ENCODE data around the gene MFRP.

MFRP gene

GRCh38 chr11:119372260-119373058, 26.0 kb upstream of the MFRP start:
- no peak for DNase-seq

- DNase-seq: no peak
Observed at GRCh38 chr11:119371778-119372182, 25.3 kb upstream of the MFRP start.

GRCh38 chr11:119371067-119371601, 24.6 kb upstream of the MFRP start:
- no peak for DNase-seq

DNA sequence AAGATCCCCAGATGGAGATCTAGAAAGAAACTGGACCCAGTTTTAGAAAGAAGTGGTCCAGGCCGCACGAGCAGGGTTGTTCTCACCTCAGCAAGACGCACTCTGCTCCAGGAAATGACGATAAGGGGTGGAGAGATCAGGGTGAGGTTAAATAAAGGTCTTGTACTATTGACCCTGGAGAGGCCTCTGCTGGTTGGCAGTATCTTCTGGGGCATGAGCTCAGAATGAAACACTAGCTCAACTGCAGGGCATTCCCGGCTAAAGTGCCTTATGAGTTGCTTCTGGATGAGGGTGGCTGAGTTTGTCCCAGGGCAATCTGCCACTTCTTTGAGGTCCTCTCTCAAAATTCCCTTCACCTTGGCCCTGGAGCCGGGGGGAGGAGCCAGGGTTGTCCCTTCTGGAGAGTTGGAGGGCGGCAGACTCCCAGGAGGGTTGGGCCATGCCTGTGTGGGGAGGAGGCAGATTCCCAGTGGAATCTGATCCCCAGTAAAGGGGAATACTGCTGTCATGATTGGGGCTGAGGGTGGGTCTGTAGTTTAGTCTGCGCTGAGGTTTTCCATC, 24.1 kb upstream of the MFRP start:
- DNase-seq: no peak

- DNase-seq: no peak
Observed at GRCh38 chr11:119369132-119369925, 22.8 kb upstream of the MFRP start.

GRCh38 chr11:119368121-119369034, 21.9 kb upstream of the MFRP start:
- DNase-seq: no peak

GRCh38 chr11:119367661-119368120, 21.2 kb upstream of the MFRP start:
- no peak for DNase-seq

DNA sequence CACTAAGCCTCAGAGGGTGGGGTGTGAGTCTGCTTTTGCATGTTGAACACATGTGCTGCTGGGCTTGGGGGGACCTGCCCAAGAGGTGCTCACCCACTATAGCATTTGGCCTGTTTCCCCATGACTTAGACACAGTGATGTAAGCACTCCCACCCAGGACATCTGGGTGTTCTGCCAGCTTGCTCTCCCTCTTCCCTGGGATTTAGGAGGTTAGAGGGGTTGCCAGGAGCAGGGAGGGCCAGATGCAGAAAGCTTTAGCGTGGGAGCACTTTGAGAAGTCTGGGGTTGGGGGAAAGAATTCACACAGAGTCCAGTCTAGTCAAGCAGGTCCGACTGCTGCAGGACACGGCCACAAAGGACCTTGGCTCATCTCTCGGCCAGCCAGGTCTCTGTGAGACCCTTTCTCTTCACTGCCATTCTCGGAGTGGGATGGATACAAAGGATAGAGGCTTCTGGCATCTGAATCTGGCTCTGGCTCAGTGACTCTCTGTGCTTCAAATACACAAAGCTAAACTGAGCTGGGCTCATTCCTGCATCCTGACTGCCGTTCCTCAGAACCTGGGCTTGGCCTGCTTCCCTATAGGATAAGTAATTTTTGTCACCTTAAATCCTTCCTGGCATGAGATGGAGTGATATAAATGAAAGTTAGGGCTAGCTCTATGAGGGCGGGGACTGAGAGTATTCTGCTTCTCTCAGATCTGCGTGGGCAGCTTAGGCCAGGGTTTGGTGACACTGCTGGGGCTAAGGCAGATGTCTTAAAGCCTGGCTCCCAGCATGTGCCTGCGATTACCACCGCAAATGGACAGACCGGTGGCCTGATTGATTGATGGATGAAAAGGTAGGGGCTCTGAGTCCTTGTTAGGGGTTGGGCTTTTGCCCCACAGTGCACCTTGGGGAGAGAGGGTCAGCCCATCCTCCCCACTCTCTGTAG, 20.4 kb upstream of the MFRP start:
- no peak for DNase-seq

DNA sequence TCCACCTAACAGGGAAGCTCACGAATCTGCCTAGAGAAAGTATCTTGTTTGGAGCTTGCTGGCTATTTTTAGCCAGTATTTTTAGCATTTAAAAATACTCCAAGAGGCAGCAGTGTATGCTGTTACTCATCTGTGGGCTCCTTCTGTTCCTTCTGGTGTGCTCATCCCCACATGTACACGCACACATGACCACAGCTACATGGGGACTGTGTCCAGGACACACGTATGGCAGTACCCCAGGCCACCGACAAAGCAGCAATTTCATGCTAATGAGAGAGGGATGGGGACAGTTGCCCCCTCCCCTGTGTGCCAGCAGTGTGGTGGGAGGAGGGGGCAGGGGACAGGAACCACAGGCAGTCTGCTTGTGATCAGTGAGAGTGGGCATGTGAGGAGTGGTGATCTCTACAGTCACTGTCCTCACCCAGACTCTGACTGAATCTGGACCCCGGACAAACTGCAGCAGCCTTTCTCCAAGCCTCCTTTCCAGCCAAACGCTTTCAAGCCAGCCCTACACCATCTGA, 18.6 kb upstream of the MFRP start:
- DNase-seq: no peak

GRCh38 chr11:119363851-119364590, 17.5 kb upstream of the MFRP start:
- peak; percentile 60 to 67 for DNase-seq

DNA sequence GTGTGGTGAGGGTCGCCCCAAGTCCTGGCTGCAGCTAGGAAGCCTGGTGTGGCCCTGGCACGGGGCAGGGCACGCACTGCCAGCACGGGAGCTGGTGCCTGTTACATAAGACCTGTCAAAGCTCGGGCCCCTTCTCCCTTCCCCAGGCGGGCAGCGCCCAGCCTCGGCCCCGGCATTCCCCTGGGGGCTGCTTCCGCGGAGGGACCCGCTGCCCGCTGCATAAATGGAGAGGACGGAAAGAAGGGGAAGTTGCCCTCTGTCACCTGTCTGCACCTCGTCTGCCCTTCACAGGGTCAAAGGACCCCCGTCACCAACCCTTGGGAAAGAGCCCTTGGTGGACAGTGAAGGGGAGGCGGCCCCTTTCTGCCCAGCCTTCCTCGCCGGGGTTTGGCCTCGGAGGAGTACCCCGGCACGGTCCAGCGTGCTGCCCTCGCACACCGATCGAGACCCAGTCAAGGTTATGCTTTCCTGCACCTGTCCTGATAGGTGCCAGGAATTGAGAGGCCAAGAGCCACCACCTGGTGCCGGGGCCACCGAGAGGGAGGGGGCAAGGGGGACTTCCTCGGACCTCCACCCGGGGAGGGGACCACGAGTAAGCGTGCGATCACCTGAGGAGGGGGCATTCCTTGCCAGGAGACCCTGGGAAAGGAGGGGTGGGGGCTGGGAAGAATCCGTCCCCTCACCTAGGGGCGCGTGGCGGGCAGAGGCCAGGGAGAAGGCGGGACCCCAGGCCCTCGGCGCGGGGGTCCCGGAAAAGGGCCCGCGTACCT, 16.8 kb upstream of the MFRP start:
- no peak for DNase-seq

GRCh38 chr11:119362741-119363080, 16.2 kb upstream of the MFRP start:
- DNase-seq: no peak

- DNase-seq: no peak
Observed at GRCh38 chr11:119361941-119362725, 15.6 kb upstream of the MFRP start.

- DNase-seq: peak; percentile 50 to 58
Observed at GRCh38 chr11:119361056-119361787, 14.7 kb upstream of the MFRP start.

GRCh38 chr11:119359365-119360214, 13.1 kb upstream of the MFRP start:
- no peak for DNase-seq

- DNase-seq: no peak
Observed at GRCh38 chr11:119357074-119357473, 10.6 kb upstream of the MFRP start.
